ENCODE data around the gene VSIG1.

GRCh38 chrX:108114541-108114940, 69.7 kb downstream of the VSIG1 start:
- TF ChIP-seq POLR2A (IDR thresholded peaks at IDR 0.05) (no peak), CTCF (IDR thresholded peaks at IDR 0.05) (no peak), POLR2AphosphoS5 (IDR thresholded peaks at IDR 0.05) (no peak)

All from breast epithelium (tissue), 3 donors.